ENCODE measurements around the gene HOXD9.

HOXD9 gene

GRCh38 chr2:176107731-176108181 is 14.8 kb upstream of the HOXD9 start:
- H3K4me3 ChIP-seq (ENCODE audit: low read length, poor library complexity, severe bottlenecking): no peak overlapping the region
- no peaks in the 10 kb centered on the region for H3K79me2 ChIP-seq (ENCODE audit: insufficient read depth, low read length)
- H3K9me3 ChIP-seq (ENCODE audit: insufficient read depth, low read depth, low read length): no peaks in the 10 kb centered on the region
- TF ChIP-seq CTCF (conservative IDR thresholded peaks at IDR 0.05; ENCODE audit: low read length): no peak
- TF ChIP-seq EZH2phosphoT487 (IDR thresholded peaks at IDR 0.05; ENCODE audit: borderline replicate concordance): no peak
- peaks cover 3% of the 10 kb centered on the region for H3K4me1 ChIP-seq (ENCODE audit: insufficient read depth, low read length, poor library complexity, severe bottlenecking)
- H3K36me3 ChIP-seq (ENCODE audit: insufficient read depth, low read length): no peaks in the 10 kb centered on the region
- H3K9ac ChIP-seq (ENCODE audit: low read depth, low read length, poor library complexity, severe bottlenecking): no peak overlapping the region
- no peaks in the 10 kb centered on the region for H4K20me1 ChIP-seq (ENCODE audit: insufficient read depth, low read length, poor library complexity, severe bottlenecking)
- peaks cover 13% of the 10 kb centered on the region for H3K27me3 ChIP-seq (ENCODE audit: insufficient read depth, low read length, poor library complexity, severe bottlenecking)
- H3K4me2 ChIP-seq (ENCODE audit: low read depth, low read length, poor library complexity, severe bottlenecking): no peak overlapping the region
- no peaks in the 10 kb centered on the region for H3F3A ChIP-seq (ENCODE audit: low read depth)
- H2AFZ ChIP-seq (ENCODE audit: low read length): no peak overlapping the region
- no peaks in the 10 kb centered on the region for H3K9me2 ChIP-seq (replicated peaks; ENCODE audit: low read depth, low read length)

- peaks cover 29% of the 10 kb centered on the region for H3K27me3 ChIP-seq (ENCODE audit: insufficient read depth, low read length, poor library complexity, severe bottlenecking)
- H3K9ac ChIP-seq (ENCODE audit: low read depth, low read length, poor library complexity, severe bottlenecking): no peak overlapping the region
- peaks cover 2% of the 10 kb centered on the region for H3K4me1 ChIP-seq (ENCODE audit: insufficient read depth, low read length, poor library complexity, severe bottlenecking)
- H3K36me3 ChIP-seq (ENCODE audit: insufficient read depth, low read length): no peaks in the 10 kb centered on the region
- H3K9me3 ChIP-seq (ENCODE audit: insufficient read depth, low read depth, low read length): no peaks in the 10 kb centered on the region
- no peaks in the 10 kb centered on the region for H3K9me2 ChIP-seq (replicated peaks; ENCODE audit: low read depth, low read length)
- no peaks in the 10 kb centered on the region for H3K79me2 ChIP-seq (ENCODE audit: insufficient read depth, low read length)
- no peak overlapping the region for H2AFZ ChIP-seq (ENCODE audit: low read length)
- H4K20me1 ChIP-seq (ENCODE audit: insufficient read depth, low read length, poor library complexity, severe bottlenecking): no peaks in the 10 kb centered on the region
- H3F3A ChIP-seq (ENCODE audit: low read depth): 0 out of 2 replicates have a peak, but pooled peaks cover under 1% of the 10 kb centered on the region
- H3K4me2 ChIP-seq (ENCODE audit: low read depth, low read length, poor library complexity, severe bottlenecking): no peak overlapping the region
- no peak for TF ChIP-seq CTCF (conservative IDR thresholded peaks at IDR 0.05; ENCODE audit: low read length)
- TF ChIP-seq EZH2phosphoT487 (IDR thresholded peaks at IDR 0.05; ENCODE audit: borderline replicate concordance): no peak
- no peak overlapping the region for H3K4me3 ChIP-seq (ENCODE audit: low read length, poor library complexity, severe bottlenecking)
Measured at GRCh38 chr2:176109192-176109901, 13.2 kb upstream of the HOXD9 start.

- H3F3A ChIP-seq (ENCODE audit: low read depth): 0 out of 2 replicates have a peak, but pooled peaks cover 4% of the 10 kb centered on the region
- no peaks in the 10 kb centered on the region for H3K79me2 ChIP-seq (ENCODE audit: insufficient read depth, low read length)
- H3K4me3 ChIP-seq (ENCODE audit: low read length, poor library complexity, severe bottlenecking): no peak overlapping the region
- H4K20me1 ChIP-seq (ENCODE audit: insufficient read depth, low read length, poor library complexity, severe bottlenecking): no peaks in the 10 kb centered on the region
- H2AFZ ChIP-seq (ENCODE audit: low read length): no peak overlapping the region
- no peak overlapping the region for H3K4me2 ChIP-seq (ENCODE audit: low read depth, low read length, poor library complexity, severe bottlenecking)
- peaks cover 34% of the 10 kb centered on the region for H3K27me3 ChIP-seq (ENCODE audit: insufficient read depth, low read length, poor library complexity, severe bottlenecking)
- no peaks in the 10 kb centered on the region for H3K4me1 ChIP-seq (ENCODE audit: insufficient read depth, low read length, poor library complexity, severe bottlenecking)
- no peak overlapping the region for H3K9ac ChIP-seq (ENCODE audit: low read depth, low read length, poor library complexity, severe bottlenecking)
- TF ChIP-seq EZH2phosphoT487 (IDR thresholded peaks at IDR 0.05; ENCODE audit: borderline replicate concordance): no peak
- no peak for TF ChIP-seq CTCF (conservative IDR thresholded peaks at IDR 0.05; ENCODE audit: low read length)
- no peaks in the 10 kb centered on the region for H3K36me3 ChIP-seq (ENCODE audit: insufficient read depth, low read length)
- H3K9me2 ChIP-seq (replicated peaks; ENCODE audit: low read depth, low read length): no peaks in the 10 kb centered on the region
- H3K9me3 ChIP-seq (ENCODE audit: insufficient read depth, low read depth, low read length): no peaks in the 10 kb centered on the region
Measured at GRCh38 chr2:176109946-176110345, 12.6 kb upstream of the HOXD9 start.

Measured in Loucy (cell line).